ENCODE data around the gene VTCN1. TPM values are rescaled to one million over a fixed set of nuclear protein-coding genes. Genes with fewer than 3 reads are reported as not detected.

The VTCN1 gene
- total RNA-seq, 1 donor from 2014 or later, result not detected

GRCh38 chr1:117146575-117147340, 64.0 kb downstream of the VTCN1 start:
- H3K36me3 Mint-ChIP-seq (ENCODE audit: low read depth), result no peaks in the 10 kb centered on the region
- H3K27me3 Mint-ChIP-seq (ENCODE audit: low read depth), result peaks cover 16% of the 10 kb centered on the region
- peaks cover 5% of the 10 kb centered on the region for H3K9me3 Mint-ChIP-seq
- H3K27ac Mint-ChIP-seq, result no peak overlapping the region
- no peak overlapping the region for H3K4me3 Mint-ChIP-seq (ENCODE audit: low read depth)
- DNase-seq (ENCODE audit: low spot score), result no peak
- intact Hi-C loops (cut with micrococcal nuclease), result no loop called here
- no peaks in the 10 kb centered on the region for H3K4me1 Mint-ChIP-seq (ENCODE audit: low read depth)

- Mint-ChIP-seq H3K27ac (no peak overlapping the region), H3K9me3 (no peaks in the 10 kb centered on the region), H3K4me3 (ENCODE audit: low read depth) (no peak overlapping the region), H3K4me1 (ENCODE audit: low read depth) (no peaks in the 10 kb centered on the region), H3K36me3 (ENCODE audit: low read depth) (no peaks in the 10 kb centered on the region), H3K27me3 (ENCODE audit: low read depth) (peaks cover 16% of the 10 kb centered on the region)
- intact Hi-C loops (cut with micrococcal nuclease), result no loop called here
- DNase-seq (ENCODE audit: low spot score), result no peak
These were observed 64.7 kb downstream of the VTCN1 start for GRCh38 chr1:117146072-117146471.

- no peaks in the 10 kb centered on the region for H3K4me1 Mint-ChIP-seq (ENCODE audit: low read depth)
- intact Hi-C loops (cut with micrococcal nuclease), result no loop called here
- DNase-seq (ENCODE audit: low spot score), result no peak
- no peaks in the 10 kb centered on the region for H3K36me3 Mint-ChIP-seq (ENCODE audit: low read depth)
- H3K27ac Mint-ChIP-seq, result no peak overlapping the region
- H3K4me3 Mint-ChIP-seq (ENCODE audit: low read depth), result no peak overlapping the region
- peaks cover 14% of the 10 kb centered on the region for H3K27me3 Mint-ChIP-seq (ENCODE audit: low read depth)
- H3K9me3 Mint-ChIP-seq, result no peaks in the 10 kb centered on the region
These were observed 66.9 kb downstream of the VTCN1 start for GRCh38 chr1:117143871-117144270.

GRCh38 chr1:117143172-117143571, 67.6 kb downstream of the VTCN1 start:
- H3K4me1 Mint-ChIP-seq (ENCODE audit: low read depth), result no peaks in the 10 kb centered on the region
- H3K4me3 Mint-ChIP-seq (ENCODE audit: low read depth), result no peak overlapping the region
- no peaks in the 10 kb centered on the region for H3K9me3 Mint-ChIP-seq
- H3K36me3 Mint-ChIP-seq (ENCODE audit: low read depth), result no peaks in the 10 kb centered on the region
- peaks cover 15% of the 10 kb centered on the region for H3K27me3 Mint-ChIP-seq (ENCODE audit: low read depth)
- intact Hi-C loops (cut with micrococcal nuclease), result no loop called here
- no peak overlapping the region for H3K27ac Mint-ChIP-seq
- DNase-seq (ENCODE audit: low spot score), result no peak

GRCh38 chr1:117142200-117142599, 68.5 kb downstream of the VTCN1 start:
- no peaks in the 10 kb centered on the region for H3K4me1 Mint-ChIP-seq (ENCODE audit: low read depth)
- H3K9me3 Mint-ChIP-seq, result no peaks in the 10 kb centered on the region
- DNase-seq (ENCODE audit: low spot score), result no peak
- no peaks in the 10 kb centered on the region for H3K36me3 Mint-ChIP-seq (ENCODE audit: low read depth)
- peaks cover 18% of the 10 kb centered on the region for H3K27me3 Mint-ChIP-seq (ENCODE audit: low read depth)
- no peak overlapping the region for H3K27ac Mint-ChIP-seq
- intact Hi-C loops (cut with micrococcal nuclease), result no loop called here
- H3K4me3 Mint-ChIP-seq (ENCODE audit: low read depth), result no peak overlapping the region

- no peak for DNase-seq (ENCODE audit: low spot score)
- peaks cover 11% of the 10 kb centered on the region for H3K27me3 Mint-ChIP-seq (ENCODE audit: low read depth)
- H3K9me3 Mint-ChIP-seq, result no peaks in the 10 kb centered on the region
- H3K36me3 Mint-ChIP-seq (ENCODE audit: low read depth), result no peaks in the 10 kb centered on the region
- intact Hi-C loops (cut with micrococcal nuclease), result no loop called here
- no peak overlapping the region for H3K4me3 Mint-ChIP-seq (ENCODE audit: low read depth)
- no peak overlapping the region for H3K27ac Mint-ChIP-seq
- H3K4me1 Mint-ChIP-seq (ENCODE audit: low read depth), result no peaks in the 10 kb centered on the region
These were observed 72.2 kb downstream of the VTCN1 start for GRCh38 chr1:117138561-117138960.

GRCh38 chr1:117138106-117138505, 72.6 kb downstream of the VTCN1 start:
- intact Hi-C loops (cut with micrococcal nuclease), result no loop called here
- DNase-seq (ENCODE audit: low spot score), result no peak
- no peak overlapping the region for H3K4me3 Mint-ChIP-seq (ENCODE audit: low read depth)
- no peaks in the 10 kb centered on the region for H3K4me1 Mint-ChIP-seq (ENCODE audit: low read depth)
- no peaks in the 10 kb centered on the region for H3K9me3 Mint-ChIP-seq
- H3K36me3 Mint-ChIP-seq (ENCODE audit: low read depth), result no peaks in the 10 kb centered on the region
- peaks cover 14% of the 10 kb centered on the region for H3K27me3 Mint-ChIP-seq (ENCODE audit: low read depth)
- H3K27ac Mint-ChIP-seq, result no peak overlapping the region

- no peak overlapping the region for H3K27ac Mint-ChIP-seq
These were observed 73.4 kb downstream of the VTCN1 start for GRCh38 chr1:117137281-117137855.

GRCh38 chr1:117136749-117137148, 74.0 kb downstream of the VTCN1 start:
- H3K36me3 Mint-ChIP-seq (ENCODE audit: low read depth), result no peaks in the 10 kb centered on the region
- H3K4me1 Mint-ChIP-seq (ENCODE audit: low read depth), result no peaks in the 10 kb centered on the region

More at GRCh38 chr1:117137281-117137855, 73.4 kb downstream of the VTCN1 start:
- no peak for DNase-seq (ENCODE audit: low spot score)
- H3K36me3 Mint-ChIP-seq (ENCODE audit: low read depth), result no peaks in the 10 kb centered on the region
- no peak overlapping the region for H3K4me3 Mint-ChIP-seq (ENCODE audit: low read depth)
- H3K27me3 Mint-ChIP-seq (ENCODE audit: low read depth), result peaks cover 16% of the 10 kb centered on the region
- intact Hi-C loops (cut with micrococcal nuclease), result no loop called here
- H3K4me1 Mint-ChIP-seq (ENCODE audit: low read depth), result no peaks in the 10 kb centered on the region
- no peaks in the 10 kb centered on the region for H3K9me3 Mint-ChIP-seq

GRCh38 chr1:117135329-117135728, 75.4 kb downstream of the VTCN1 start:
- intact Hi-C loops (cut with micrococcal nuclease), result no loop called here
- H3K36me3 Mint-ChIP-seq (ENCODE audit: low read depth), result no peaks in the 10 kb centered on the region
- no peak overlapping the region for H3K27ac Mint-ChIP-seq

More at GRCh38 chr1:117136749-117137148, 74.0 kb downstream of the VTCN1 start:
- intact Hi-C loops (cut with micrococcal nuclease), result no loop called here
- Mint-ChIP-seq H3K9me3 (no peaks in the 10 kb centered on the region), H3K27ac (no peak overlapping the region), H3K27me3 (ENCODE audit: low read depth) (peaks cover 19% of the 10 kb centered on the region), H3K4me3 (ENCODE audit: low read depth) (no peak overlapping the region)
- DNase-seq (ENCODE audit: low spot score), result no peak

GRCh38 chr1:117130526-117130925, 80.2 kb downstream of the VTCN1 start:
- H3K27me3 Mint-ChIP-seq (ENCODE audit: low read depth), result peaks cover 30% of the 10 kb centered on the region
- peaks cover 1% of the 10 kb centered on the region for H3K4me1 Mint-ChIP-seq (ENCODE audit: low read depth)
- no peaks in the 10 kb centered on the region for H3K36me3 Mint-ChIP-seq (ENCODE audit: low read depth)
- intact Hi-C loops (cut with micrococcal nuclease), result no loop called here
- H3K27ac Mint-ChIP-seq, result no peak overlapping the region
- no peak for DNase-seq (ENCODE audit: low spot score)
- no peaks in the 10 kb centered on the region for H3K9me3 Mint-ChIP-seq
- H3K4me3 Mint-ChIP-seq (ENCODE audit: low read depth), result no peak overlapping the region

More at GRCh38 chr1:117135329-117135728, 75.4 kb downstream of the VTCN1 start:
- Mint-ChIP-seq H3K4me3 (ENCODE audit: low read depth) (no peak overlapping the region), H3K9me3 (no peaks in the 10 kb centered on the region), H3K4me1 (ENCODE audit: low read depth) (no peaks in the 10 kb centered on the region), H3K27me3 (ENCODE audit: low read depth) (peaks cover 20% of the 10 kb centered on the region)
- DNase-seq (ENCODE audit: low spot score), result no peak

- DNase-seq (ENCODE audit: low spot score), result no peak
- intact Hi-C loops (cut with micrococcal nuclease), result loop anchor here (1.0 to 10.0 kb wide), 2 partner anchors 60 to 236 kb away; partner anchors contain the start of gene MAN1A2
- no peak overlapping the region for H3K27ac Mint-ChIP-seq
- H3K9me3 Mint-ChIP-seq, result no peaks in the 10 kb centered on the region
- no peak overlapping the region for H3K4me3 Mint-ChIP-seq (ENCODE audit: low read depth)
- no peaks in the 10 kb centered on the region for H3K36me3 Mint-ChIP-seq (ENCODE audit: low read depth)
- H3K4me1 Mint-ChIP-seq (ENCODE audit: low read depth), result peaks cover 1% of the 10 kb centered on the region
- H3K27me3 Mint-ChIP-seq (ENCODE audit: low read depth), result peaks cover 26% of the 10 kb centered on the region
These were observed 82.2 kb downstream of the VTCN1 start for GRCh38 chr1:117128323-117129079.

- no peaks in the 10 kb centered on the region for H3K9me3 Mint-ChIP-seq
- H3K27me3 Mint-ChIP-seq (ENCODE audit: low read depth), result peaks cover 28% of the 10 kb centered on the region
- no peaks in the 10 kb centered on the region for H3K36me3 Mint-ChIP-seq (ENCODE audit: low read depth)
- intact Hi-C loops (cut with micrococcal nuclease), result loop anchor here (1.0 to 10.0 kb wide), 2 partner anchors 59 to 237 kb away; partner anchors contain the start of gene MAN1A2
- H3K4me3 Mint-ChIP-seq (ENCODE audit: low read depth), result no peak overlapping the region
- DNase-seq (ENCODE audit: low spot score), result no peak
- peaks cover 1% of the 10 kb centered on the region for H3K4me1 Mint-ChIP-seq (ENCODE audit: low read depth)
- H3K27ac Mint-ChIP-seq, result no peak overlapping the region
These were observed 82.9 kb downstream of the VTCN1 start for GRCh38 chr1:117127795-117128194.

All from activated T-helper 2 cell treated with anti-CD3 and anti-CD28 coated beads, Interferon-gamma antibody, Interleukin-2, Interleukin-4, amounts not matched to agents 10 μg/mL and 5 μg/mL and 100 μg/mL, durations not matched to agents 14 hours and 24 hours and 36 hours (primary cell).